Kidney glomerular epithelial cell (primary cell): Measurements from ENCODE around the gene PRRT2.
A peak's percentile ranks its signal among the peaks of the same experiment; 100 is the strongest.
"Not testable (repeated sequence)": the region's sequence is repeated elsewhere in the genome, so short reads cannot be mapped to it uniquely, and the experiment has no call there.

Experiments
- DNase-seq: peaks from one replicate; lab custom pipeline; 2025; lab: John Stamatoyannopoulos, UW

PRRT2 gene

DNA sequence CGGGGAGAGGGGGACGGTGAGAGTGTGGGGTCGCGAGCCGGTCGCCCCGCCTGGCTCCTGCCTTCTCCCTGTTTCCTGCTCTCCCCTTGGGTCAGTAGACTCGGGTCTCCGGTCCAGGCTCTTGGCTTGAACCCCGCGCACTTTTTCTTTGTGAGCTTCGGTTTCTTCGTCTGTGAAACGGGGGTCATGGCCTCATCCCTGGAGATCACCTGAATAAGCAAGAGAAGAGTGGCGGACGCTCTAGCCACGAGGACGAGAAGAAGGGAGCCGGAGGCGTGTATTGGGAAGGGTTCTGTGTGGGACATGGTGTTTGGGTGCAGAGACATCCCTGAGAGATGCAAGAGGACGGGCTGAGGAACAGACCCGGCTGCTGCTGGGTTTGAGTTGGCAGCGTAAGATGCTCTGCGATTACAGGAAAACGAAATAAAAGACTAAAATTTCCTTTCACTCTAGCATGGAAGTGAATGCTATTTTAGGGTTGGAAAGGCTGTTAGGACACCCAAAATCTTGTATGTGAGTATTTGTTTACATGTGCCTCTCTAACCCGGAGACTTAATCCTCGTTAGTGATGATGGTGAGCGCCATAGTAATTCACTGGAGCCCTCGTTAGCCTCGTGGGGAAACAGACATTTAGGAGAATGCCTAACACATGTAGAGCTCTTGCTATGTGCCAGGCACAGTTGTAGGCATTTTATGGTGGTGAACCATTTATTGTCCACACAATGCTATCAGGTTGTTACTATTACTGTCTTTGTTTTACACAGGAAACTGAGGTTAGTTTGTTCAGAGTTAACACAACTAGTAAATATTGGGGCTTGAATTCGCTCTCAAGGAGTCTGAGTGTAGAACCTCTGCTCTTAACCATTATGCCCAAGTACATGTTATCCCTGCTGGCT is 20.8 kb upstream of the PRRT2 start:
- peak; percentile 9 for DNase-seq

DNA sequence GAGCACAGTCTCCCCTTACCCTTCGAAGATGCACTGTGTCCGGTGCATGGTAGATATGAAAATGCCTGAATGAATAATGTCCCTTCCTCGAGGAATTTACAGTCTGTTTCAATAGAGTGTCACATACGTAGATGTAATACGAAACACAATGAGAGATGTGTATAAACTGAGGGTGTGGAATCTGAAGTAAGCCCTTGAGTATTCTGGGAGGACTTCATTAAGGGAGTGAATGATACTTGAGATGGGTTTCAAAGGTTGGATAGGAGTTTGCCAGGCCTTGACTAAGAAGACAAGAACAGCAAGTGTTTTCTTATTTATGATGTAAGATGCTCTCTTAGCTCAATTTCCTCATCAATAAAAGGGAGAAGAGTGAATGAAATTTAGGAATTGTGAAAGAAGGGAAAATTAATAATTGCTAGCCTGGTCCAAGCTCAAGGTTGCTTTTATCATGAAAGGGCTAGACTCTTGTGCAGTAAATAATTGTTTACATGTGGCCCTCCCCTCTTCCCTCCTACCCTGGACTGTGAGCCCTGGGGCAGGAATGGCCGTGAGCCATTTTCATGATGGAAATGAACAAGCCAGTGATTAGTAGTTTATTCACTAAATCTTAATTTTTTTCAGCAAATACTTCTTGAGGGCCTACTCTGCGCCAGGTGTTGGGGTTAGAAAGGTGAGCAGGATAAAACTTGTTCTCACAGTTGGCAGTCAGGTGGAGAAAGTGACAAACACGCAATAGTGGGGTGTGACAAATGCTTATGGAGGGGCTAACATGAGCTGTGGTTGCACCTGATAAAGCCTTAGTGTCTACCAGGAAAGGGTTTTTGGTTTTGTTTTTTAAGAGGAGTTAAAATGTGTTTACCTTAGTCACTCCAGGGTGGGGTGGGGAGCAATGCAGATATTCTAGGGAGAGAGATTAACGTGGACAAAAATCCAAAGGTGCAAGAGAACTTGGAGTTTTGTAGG is 19.9 kb upstream of the PRRT2 start:
- DNase-seq, result no peak

DNA sequence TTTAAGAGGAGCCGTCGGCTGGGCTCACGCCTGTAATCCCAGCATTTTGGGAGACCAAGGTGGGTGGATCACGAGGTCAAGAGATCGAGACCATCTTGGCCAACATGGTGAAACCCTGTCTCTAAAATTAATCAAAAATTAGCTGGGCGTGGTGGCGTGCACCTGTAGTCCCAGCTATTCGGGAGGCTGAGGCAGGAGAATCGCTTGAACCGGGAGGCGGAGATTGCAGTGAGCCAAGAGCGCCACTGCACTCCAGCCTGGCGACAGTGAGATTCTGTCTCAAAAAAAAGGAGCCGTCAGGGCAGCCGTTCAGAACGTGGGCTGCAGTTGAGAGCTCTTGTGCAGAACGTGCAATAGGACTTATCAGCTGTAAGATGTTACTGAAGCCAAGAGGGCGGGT is 18.8 kb upstream of the PRRT2 start:
- DNase-seq, result not testable (repeated sequence)

DNA sequence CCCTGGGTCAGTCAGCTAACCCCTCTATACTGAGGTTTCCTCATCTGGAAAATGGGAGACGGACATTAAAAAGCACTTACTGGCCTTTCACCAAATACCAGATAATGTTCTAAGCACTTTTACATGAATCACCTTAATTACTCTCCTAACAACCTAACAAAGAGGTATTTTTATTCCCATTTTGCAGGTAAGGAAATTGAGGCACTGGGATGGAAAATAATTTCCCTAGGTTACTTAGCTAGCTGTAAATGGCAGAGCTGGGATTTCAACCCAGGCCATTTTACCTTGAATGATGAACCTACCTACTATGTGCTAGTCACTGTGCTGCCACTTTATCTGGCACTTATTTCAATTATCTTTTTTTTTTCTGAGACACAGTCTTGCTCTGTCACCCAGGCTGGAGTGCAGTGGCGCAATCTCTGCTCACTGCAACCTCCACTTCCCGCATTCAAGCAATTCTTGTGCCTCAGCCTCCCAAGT is 17.7 kb upstream of the PRRT2 start:
- no peak for DNase-seq

DNA sequence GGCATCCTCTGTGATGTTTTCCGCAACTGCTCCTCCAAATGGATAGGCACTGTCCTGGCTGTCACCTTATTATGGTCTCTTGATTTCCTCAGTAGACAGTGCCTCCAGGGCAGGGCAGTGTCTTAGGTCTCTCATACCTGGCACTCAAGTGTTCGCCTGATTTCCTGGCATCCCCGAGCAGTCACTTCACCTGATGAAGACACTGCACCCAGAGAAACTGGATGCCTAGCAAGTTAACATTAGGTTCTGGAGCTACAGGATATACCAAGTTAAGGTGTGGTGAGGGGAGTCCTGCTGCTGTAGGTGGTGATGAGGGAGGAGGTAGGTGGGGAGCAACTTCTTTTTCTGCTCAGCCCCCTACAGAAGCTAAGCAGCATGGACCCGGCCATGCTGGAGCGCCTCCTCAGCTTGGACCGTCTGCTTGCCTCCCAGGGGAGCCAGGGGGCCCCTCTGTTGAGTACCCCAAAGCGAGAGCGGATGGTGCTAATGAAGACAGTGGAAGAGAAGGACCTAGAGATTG is 9.5 kb upstream of the PRRT2 start:
- DNase-seq, result no peak

DNA sequence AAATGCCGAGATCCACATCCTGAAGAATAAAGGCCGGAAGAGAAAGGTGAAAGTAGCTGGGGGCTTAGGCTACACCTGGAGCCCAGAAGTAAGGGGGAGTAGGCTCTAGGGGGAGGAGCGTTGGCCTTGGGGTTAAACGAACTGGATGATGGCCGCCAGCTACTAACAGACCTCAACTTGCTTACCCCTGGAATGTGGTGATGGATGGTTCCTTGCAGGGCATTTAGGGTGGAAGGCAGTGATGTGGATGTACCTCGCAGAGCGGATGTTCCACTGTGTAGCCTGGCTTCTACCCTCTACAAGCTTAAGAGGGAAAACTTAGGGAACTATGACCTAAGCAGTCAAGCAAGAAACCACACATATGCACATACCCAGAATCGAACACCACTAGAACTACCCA is 8.0 kb upstream of the PRRT2 start:
- DNase-seq, result no peak

DNA sequence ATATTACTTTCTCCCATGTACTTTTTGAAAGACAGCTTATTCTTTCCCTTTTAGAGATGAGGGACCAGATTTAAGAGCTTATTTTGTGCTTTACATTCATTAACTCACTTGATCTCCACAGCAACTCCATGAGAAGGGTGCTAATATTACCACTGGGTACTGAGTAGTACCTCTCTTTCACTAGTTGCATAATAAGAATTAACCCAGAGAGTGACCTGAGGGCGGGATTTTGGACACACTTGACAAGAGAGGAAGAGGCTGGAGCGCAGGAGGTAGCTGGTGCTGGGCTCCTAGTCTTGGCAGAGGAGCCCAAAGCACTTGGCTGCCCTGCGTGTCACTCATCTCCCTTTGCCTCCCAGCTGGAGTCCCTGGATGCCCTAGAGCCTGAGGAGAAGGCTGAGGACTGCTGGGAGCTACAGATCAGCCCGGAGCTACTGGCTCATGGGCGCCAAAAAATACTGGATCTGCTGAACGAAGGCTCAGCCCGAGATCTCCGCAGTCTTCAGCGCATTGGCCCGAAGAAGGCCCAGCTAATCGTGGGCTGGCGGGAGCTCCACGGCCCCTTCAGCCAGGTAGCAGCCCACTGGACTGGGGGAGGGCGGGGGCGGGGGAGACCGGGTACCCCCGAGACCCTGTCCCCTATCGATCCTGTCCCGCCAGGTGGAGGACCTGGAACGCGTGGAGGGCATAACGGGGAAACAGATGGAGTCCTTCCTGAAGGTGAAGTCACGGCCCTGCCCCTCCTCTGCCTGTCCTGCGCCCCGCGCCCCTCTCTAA is 7.3 kb upstream of the PRRT2 start:
- DNase-seq, result no peak

DNA sequence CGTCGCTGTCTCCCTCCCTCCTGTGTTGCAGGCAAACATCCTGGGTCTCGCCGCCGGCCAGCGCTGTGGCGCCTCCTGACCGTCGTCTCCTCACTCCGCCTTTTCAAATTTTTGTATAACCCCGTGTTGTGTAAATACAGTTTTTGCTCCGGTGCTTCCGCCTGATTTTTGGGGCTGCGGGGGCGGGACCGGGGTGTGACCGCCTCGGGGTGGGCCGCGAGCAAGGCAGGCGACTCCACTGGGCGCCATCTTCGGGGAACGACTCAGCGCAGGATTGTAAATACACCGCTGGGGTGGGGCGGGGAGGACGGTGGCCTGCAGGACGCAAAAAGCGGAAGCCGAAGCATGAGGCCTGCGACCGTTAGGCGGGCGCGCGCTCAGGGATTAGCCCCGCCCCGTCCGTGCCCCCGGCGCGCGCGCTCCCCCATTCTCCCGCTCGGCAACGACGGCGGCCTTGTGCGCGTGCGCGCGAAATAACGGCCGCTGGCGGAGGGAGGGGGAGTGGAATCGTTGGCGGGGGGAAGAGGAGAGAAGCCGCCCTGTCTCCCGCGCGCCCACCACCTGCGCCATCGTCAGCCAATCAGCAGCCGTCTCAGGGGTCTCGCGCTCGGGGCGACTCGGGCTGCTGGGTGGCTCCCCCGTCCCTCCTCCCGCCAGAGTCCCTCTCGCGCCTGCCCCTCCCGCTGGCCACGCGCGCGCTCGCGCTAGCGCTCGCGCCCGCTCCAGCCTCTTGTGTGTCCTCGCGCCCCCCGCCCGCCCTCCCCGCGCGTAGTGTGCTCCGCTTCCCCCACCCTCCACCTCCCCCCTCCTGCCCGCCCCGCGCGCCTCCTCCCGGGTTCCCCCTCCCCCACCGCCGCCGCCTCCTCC is 6.5 kb upstream of the PRRT2 start:
- peak; percentile 96 for DNase-seq

DNA sequence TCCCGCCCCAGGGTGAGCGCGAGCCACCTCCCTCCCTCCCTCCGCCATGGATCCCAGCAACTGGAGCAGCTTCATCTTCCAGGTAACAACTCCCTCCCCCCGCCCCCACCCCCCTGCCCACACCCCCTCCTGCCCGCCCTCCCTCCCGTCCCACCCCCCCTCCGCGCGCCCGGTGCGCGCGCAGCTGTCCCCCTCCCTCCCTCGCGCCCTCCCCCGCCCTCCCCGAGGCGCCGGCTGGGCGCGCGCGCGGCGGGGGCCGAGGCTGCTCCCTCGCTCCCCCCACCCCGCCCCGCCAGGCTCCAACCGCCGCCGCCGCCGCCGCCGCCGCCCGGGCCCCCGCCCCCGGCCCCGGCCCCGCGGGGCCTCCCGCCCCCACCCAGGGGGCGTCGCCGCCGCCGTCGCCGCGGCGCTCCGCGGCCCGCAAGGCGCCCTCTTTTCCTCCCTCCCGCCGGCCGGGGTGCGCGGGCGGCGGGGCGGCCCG is 5.9 kb upstream of the PRRT2 start, which contains the start of gene MAZ:
Gene MAZ (plus strand): TSS at position 431 of the 481 bp plus-strand sequence. CDS start 173 bp downstream, outside the sequence.
- no peak for DNase-seq

DNA sequence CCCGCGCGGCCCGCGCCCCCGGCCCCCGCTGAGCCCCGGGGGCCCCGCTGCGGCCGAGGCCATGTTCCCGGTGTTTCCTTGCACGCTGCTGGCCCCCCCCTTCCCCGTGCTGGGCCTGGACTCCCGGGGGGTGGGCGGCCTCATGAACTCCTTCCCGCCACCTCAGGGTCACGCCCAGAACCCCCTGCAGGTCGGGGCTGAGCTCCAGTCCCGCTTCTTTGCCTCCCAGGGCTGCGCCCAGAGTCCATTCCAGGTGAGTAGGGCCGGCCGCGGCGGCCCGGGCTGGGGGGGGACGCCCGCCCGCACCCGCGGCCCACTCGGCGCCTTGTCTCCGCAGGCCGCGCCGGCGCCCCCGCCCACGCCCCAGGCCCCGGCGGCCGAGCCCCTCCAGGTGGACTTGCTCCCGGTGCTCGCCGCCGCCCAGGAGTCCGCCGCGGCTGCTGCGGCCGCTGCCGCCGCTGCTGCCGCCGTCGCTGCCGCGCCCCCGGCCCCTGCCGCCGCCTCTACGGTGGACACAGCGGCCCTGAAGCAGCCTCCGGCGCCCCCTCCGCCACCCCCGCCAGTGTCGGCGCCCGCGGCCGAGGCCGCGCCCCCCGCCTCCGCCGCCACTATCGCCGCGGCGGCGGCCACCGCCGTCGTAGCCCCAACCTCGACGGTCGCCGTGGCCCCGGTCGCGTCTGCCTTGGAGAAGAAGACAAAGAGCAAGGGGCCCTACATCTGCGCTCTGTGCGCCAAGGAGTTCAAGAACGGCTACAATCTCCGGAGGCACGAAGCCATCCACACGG is 5.2 kb upstream of the PRRT2 start:
- peak; percentile 50 for DNase-seq

DNA sequence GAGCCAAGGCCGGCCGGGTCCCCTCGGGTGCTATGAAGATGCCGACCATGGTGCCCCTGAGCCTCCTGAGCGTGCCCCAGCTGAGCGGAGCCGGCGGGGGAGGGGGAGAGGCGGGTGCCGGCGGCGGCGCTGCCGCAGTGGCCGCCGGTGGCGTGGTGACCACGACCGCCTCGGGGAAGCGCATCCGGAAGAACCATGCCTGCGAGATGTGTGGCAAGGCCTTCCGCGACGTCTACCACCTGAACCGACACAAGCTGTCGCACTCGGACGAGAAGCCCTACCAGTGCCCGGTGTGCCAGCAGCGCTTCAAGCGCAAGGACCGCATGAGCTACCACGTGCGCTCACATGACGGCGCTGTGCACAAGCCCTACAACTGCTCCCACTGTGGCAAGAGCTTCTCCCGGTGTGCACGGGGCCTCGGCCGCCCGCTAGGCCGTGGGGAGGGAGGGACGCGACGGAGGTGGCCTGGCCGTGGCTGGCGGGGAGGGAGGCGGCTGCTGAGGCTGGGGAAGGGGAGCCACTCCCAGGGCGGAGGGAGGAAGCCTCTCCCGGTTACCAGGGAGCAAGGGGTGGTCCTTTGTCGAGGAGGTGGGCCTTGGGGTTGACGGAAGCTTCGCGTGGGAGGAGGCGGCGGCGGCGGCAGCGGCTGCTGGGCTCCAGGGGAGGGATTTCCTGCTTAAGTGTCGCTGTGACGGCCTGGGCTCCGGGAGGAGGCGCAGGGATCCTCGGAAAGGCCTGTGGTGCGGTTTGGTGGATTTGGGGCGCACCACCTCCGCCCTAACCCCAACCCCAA is 4.4 kb upstream of the PRRT2 start:
- DNase-seq, result peak; percentile 80

DNA sequence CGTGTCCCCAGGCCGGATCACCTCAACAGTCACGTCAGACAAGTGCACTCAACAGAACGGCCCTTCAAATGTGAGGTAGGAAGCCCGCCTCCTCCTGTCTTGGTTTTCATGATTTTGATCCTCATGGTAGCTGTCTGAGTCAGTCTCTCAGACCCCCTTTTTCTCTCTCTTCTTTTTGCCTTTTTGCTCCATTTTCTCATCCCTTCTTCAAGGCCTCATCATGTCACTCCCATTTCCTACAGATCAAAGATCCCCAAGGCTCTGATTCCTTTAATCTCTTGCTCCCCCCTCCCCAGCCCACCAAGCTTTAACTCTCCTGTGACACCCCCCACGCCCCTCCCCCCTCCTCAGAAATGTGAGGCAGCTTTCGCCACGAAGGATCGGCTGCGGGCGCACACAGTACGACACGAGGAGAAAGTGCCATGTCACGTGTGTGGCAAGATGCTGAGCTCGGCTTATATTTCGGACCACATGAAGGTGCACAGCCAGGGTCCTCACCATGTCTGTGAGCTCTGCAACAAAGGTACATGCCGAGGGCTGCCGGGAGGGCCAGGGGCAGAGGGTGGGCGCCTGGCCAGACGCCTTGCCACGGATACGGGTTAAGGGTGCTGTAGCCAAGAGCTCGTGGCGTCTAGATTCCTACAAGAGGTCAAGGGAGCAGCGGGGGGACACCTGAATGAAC is 3.6 kb upstream of the PRRT2 start:
- DNase-seq, result no peak

DNA sequence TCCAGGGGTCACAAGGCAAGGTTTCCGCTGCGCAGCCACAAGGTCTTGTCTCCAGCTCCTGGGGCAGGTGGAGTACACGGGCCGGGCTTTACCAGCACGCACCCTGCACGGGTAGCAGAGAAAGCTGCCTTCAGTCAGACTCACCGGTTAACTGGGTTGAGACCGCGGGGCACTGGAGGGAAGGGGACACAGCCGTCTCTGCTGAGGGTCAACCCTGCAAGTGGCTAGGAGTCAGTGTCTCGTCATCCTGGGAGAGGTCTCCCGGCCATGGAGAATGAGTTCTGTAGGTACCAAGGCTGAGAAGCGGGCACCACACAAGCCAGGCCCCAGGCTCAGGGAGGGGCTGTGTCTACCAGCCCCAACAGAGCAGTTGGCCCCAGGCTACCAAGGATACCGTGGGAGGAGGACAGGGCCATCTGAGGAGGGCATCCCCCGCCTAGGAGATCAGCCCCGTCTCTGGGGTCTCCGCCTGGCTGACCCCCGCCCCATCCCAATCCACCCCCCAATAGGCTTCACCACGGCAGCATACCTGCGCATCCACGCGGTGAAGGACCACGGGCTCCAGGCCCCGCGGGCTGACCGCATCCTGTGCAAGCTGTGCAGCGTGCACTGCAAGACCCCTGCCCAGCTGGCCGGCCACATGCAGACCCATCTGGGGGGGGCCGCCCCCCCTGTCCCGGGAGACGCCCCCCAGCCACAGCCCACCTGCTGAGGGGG is 2.8 kb upstream of the PRRT2 start:
- no peak for DNase-seq

DNA sequence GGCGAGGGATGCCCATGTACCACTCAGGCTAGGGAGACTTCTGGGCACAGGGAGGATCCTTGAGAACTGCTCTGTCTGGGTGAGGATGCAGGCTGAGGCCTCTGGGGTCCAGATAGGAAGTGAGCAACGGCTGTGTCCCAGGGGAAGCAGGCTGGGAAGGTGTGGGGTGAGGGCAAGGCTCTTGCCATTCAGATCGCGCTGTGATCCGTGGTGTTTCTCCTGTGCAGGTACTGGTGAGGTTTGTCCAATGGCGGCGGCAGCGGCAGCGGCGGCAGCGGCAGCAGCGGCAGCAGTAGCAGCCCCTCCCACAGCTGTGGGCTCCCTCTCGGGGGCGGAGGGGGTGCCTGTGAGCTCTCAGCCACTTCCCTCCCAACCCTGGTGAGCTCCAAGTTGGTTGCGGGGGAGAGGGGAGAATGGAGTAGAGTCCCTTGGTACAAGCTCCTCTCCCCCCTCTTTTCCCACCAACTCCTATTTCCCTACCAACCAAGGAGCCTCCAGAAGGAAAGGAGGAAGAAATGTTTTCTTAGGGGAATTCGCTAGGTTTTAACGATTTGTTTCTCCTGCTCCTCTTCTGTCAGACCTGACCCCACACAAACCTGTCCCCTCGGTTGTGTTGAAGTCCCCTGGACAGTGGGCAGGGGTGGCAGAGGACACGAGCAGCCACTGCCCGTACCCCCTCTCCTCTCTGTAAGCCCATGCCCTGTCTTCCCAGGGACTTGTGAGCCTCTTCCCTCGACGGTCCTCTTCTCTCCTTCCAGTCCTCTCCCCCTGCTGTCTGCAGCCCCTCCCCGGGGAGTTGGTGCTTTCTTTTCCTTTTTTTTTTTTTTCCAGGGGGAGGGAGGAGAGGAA is 1.9 kb upstream of the PRRT2 start:
- no peak for DNase-seq

DNA sequence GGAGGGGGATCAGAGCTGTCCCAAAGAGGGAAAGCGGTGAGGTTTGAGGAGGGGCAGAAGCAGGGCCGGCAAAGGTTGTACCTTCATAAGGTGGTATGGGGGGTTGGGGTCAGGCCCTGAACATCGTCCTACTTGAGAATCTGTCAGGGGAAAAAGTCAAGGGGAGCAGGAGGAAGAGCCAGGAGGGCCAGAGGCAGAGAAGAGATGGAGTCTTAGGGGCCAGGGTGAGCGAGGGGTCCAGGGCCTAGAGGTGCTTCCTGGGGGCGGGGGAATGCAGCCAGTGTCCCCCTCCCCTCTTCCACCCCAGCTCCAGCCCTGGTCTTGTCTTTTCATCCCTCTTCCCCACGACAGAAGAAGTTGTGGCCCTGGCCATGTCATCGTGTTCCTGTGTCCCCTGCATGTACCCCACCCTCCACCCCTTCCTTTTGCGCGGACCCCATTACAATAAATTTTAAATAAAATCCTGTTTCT is 1.3 kb upstream of the PRRT2 start:
- DNase-seq, result no peak

DNA sequence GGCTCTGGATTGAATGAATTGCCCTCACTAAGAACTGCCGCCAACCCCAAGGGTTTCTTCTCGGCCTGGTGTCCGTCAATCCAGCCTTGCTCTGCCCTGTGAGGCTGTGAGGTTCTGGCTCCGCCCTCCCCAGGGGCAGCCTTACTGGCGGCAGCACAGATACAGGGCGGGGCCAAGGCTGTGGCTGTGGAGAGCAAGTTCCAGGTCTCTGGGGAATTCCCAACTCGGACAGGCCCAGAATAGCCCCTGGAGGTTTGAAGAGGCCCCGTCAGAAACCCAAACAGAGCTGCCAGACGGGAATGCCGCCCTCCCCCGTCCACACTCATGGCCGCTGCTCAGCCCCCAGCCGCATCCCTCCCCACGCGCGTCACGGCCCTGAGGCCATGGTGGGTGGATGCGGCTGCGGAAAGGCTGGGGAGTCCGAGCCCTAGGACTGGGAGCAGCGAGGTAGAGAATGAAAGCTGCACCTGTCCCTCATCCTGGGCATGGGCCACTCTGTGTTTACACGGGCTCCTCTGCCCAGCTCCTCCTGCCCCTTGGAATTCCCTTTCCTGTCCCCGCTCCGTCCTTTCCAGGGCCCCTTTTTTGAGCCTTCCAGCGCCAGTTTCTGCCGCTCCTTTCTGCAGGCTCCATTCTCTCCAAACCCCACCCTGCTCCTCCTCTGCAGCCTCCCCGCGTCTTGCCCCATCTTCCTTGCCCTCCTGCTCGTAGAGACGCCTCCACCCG is 660 bp upstream of the PRRT2 start:
- peak; percentile 92 for DNase-seq
